ENCODE measurements around the gene RPS15A. TPM values are rescaled to one million over a fixed set of nuclear protein-coding genes. Genes with fewer than 3 reads are reported as not detected.
"Not testable (repeated sequence)": the region's sequence is repeated elsewhere in the genome, so short reads cannot be mapped to it uniquely, and the experiment has no call there.

Gene RPS15A
- total RNA-seq, 2 experiments from 2014 or later, result 1,517 to 1,668 TPM

- Mint-ChIP-seq H3K4me3 (peak overlapping the region; percentile 99), H3K36me3 (peaks cover 83% of the 10 kb centered on the region), H3K27ac (peak overlapping the region; percentile 93), H3K9me3 (ENCODE audit: low read depth) (no peaks in the 10 kb centered on the region), H3K27me3 (no peaks in the 10 kb centered on the region), H3K4me1 (peaks cover 60% of the 10 kb centered on the region)
- ATAC-seq (no peak), DNase-seq (no peak)
- CTCF ChIA-PET, result interaction anchor here (1.3 to 12.4 kb wide), 2 partner anchors 13 to 22 kb away, joined by 3 to 126 read pairs; partner anchors contain the start of gene ARL6IP1
Measured at GRCh38 chr16:18788828-18789514, 1.2 kb downstream of the RPS15A start.

GRCh38 chr16:18784917-18785623 is 5.1 kb downstream of the RPS15A start:
- H3K4me1 Mint-ChIP-seq, result peaks cover 56% of the 10 kb centered on the region
- no peak for ATAC-seq
- H3K9me3 Mint-ChIP-seq (ENCODE audit: low read depth), result no peaks in the 10 kb centered on the region
- peak overlapping the region; percentile 93 for H3K27ac Mint-ChIP-seq
- H3K4me3 Mint-ChIP-seq, result peak overlapping the region; percentile 99
- CTCF ChIA-PET, result interaction anchor here (12.4 kb wide), 1 partner anchor 17 kb away, joined by 126 read pairs; the partner anchor contains the start of gene ARL6IP1
- peaks cover 75% of the 10 kb centered on the region for H3K36me3 Mint-ChIP-seq
- no peaks in the 10 kb centered on the region for H3K27me3 Mint-ChIP-seq
- no peak for DNase-seq

GRCh38 chr16:18783430-18784341 is 6.4 kb downstream of the RPS15A start:
- Mint-ChIP-seq H3K36me3 (peaks cover 62% of the 10 kb centered on the region), H3K4me1 (peaks cover 57% of the 10 kb centered on the region), H3K27ac (peak overlapping the region; percentile 70), H3K9me3 (ENCODE audit: low read depth) (no peaks in the 10 kb centered on the region), H3K4me3 (no peak overlapping the region), H3K27me3 (no peaks in the 10 kb centered on the region)
- ATAC-seq, result no peak
- CTCF ChIA-PET, result interaction anchor here (12.4 kb wide), 1 partner anchor 19 kb away, joined by 126 read pairs; the partner anchor contains the start of gene ARL6IP1
- DNase-seq, result no peak

GRCh38 chr16:18782697-18783429 is 7.3 kb downstream of the RPS15A start:
- Mint-ChIP-seq H3K9me3 (ENCODE audit: low read depth) (no peaks in the 10 kb centered on the region), H3K36me3 (peaks cover 54% of the 10 kb centered on the region), H3K27ac (peak overlapping the region; percentile 70), H3K27me3 (no peaks in the 10 kb centered on the region), H3K4me1 (peaks cover 50% of the 10 kb centered on the region), H3K4me3 (no peak overlapping the region)
- ATAC-seq, result peak; percentile 25
- DNase-seq, result no peak
- CTCF ChIA-PET, result interaction anchor here (12.4 kb wide), 1 partner anchor 19 kb away, joined by 126 read pairs; the partner anchor contains the start of gene ARL6IP1

GRCh38 chr16:18781232-18781631 is 8.9 kb downstream of the RPS15A start:
- H3K9me3 Mint-ChIP-seq (ENCODE audit: low read depth); H3K27ac Mint-ChIP-seq; DNase-seq; H3K27me3 Mint-ChIP-seq; CTCF ChIA-PET; H3K4me3 Mint-ChIP-seq; ATAC-seq: not testable (repeated sequence)
- Mint-ChIP-seq H3K4me1 (peaks cover 35% of the 10 kb centered on the region), H3K36me3 (peaks cover 38% of the 10 kb centered on the region)

GRCh38 chr16:18780460-18781026 is 9.6 kb downstream of the RPS15A start:
- CTCF ChIA-PET, H3K4me3 Mint-ChIP-seq: not testable (repeated sequence)

GRCh38 chr16:18777664-18778063 is 12.5 kb downstream of the RPS15A start:
- ATAC-seq; H3K27ac Mint-ChIP-seq; H3K27me3 Mint-ChIP-seq; H3K4me3 Mint-ChIP-seq; CTCF ChIA-PET; H3K9me3 Mint-ChIP-seq (ENCODE audit: low read depth); H3K4me1 Mint-ChIP-seq; DNase-seq; H3K36me3 Mint-ChIP-seq: not testable (repeated sequence)

More at GRCh38 chr16:18780460-18781026, 9.6 kb downstream of the RPS15A start:
- not testable (repeated sequence) for DNase-seq; ATAC-seq; H3K27ac Mint-ChIP-seq; H3K9me3 Mint-ChIP-seq (ENCODE audit: low read depth); H3K27me3 Mint-ChIP-seq
- H3K4me1 Mint-ChIP-seq, result peaks cover 28% of the 10 kb centered on the region
- H3K36me3 Mint-ChIP-seq, result peaks cover 31% of the 10 kb centered on the region

GRCh38 chr16:18776334-18776733 is 13.8 kb downstream of the RPS15A start:
- H3K27me3 Mint-ChIP-seq; ATAC-seq; DNase-seq; H3K9me3 Mint-ChIP-seq (ENCODE audit: low read depth); H3K4me3 Mint-ChIP-seq; CTCF ChIA-PET; H3K27ac Mint-ChIP-seq; H3K4me1 Mint-ChIP-seq: not testable (repeated sequence)
- peaks cover 12% of the 10 kb centered on the region for H3K36me3 Mint-ChIP-seq

- not testable (repeated sequence) for H3K27ac Mint-ChIP-seq; ATAC-seq; DNase-seq; H3K4me1 Mint-ChIP-seq; H3K4me3 Mint-ChIP-seq; H3K27me3 Mint-ChIP-seq; H3K9me3 Mint-ChIP-seq (ENCODE audit: low read depth)
- H3K36me3 Mint-ChIP-seq, result peaks cover 16% of the 10 kb centered on the region
- CTCF ChIA-PET, result interaction anchor here (0.6 kb wide), 1 partner anchor 9 kb away, joined by 3 read pairs; no protein-coding TSS in a partner anchor
Measured at GRCh38 chr16:18774651-18775050, 15.5 kb downstream of the RPS15A start.

GRCh38 chr16:18772171-18772570 is 18.0 kb downstream of the RPS15A start:
- peaks cover 12% of the 10 kb centered on the region for H3K27me3 Mint-ChIP-seq
- H3K27ac Mint-ChIP-seq; H3K4me3 Mint-ChIP-seq; H3K9me3 Mint-ChIP-seq (ENCODE audit: low read depth); DNase-seq; CTCF ChIA-PET; ATAC-seq: not testable (repeated sequence)
- H3K4me1 Mint-ChIP-seq, result peaks cover 15% of the 10 kb centered on the region
- H3K36me3 Mint-ChIP-seq, result peaks cover 17% of the 10 kb centered on the region

- peak; percentile 21 for ATAC-seq
- Mint-ChIP-seq H3K4me1 (peaks cover 21% of the 10 kb centered on the region), H3K36me3 (peaks cover 17% of the 10 kb centered on the region), H3K27me3 (peaks cover 12% of the 10 kb centered on the region)
- DNase-seq; H3K9me3 Mint-ChIP-seq (ENCODE audit: low read depth); H3K4me3 Mint-ChIP-seq; CTCF ChIA-PET; H3K27ac Mint-ChIP-seq: not testable (repeated sequence)
Measured at GRCh38 chr16:18770336-18770962, 19.7 kb downstream of the RPS15A start.

GRCh38 chr16:18767217-18767616 is 22.9 kb downstream of the RPS15A start:
- peak; percentile 66 for ATAC-seq
- Mint-ChIP-seq H3K36me3 (peaks cover 14% of the 10 kb centered on the region), H3K4me1 (peaks cover 23% of the 10 kb centered on the region), H3K27me3 (peaks cover 12% of the 10 kb centered on the region), H3K27ac (peak overlapping the region; percentile 32)
- CTCF ChIA-PET, result interaction anchor here (0.7 kb wide), 1 partner anchor 21 kb away, joined by 3 read pairs; no protein-coding TSS in a partner anchor
- not testable (repeated sequence) for H3K4me3 Mint-ChIP-seq; H3K9me3 Mint-ChIP-seq (ENCODE audit: low read depth)
- peak; percentile 70 for DNase-seq
